K562 (cell line): Measurements from ENCODE around the gene PRRT1. TPM values are rescaled to one million over a fixed set of nuclear protein-coding genes. Genes with fewer than 3 reads are reported as not detected.
A peak's percentile ranks its signal among the peaks of the same experiment; 100 is the strongest.

Source experiments
- BRD4 ChIP-seq: fragments of 200-600 bp; sonication (generic); IDR thresholded peaks from 2 replicates; pipeline ENCODE4 v1.6.1; 2017; ENCODE audit warnings: inconsistent platforms
- BRF2 ChIP-seq: IDR thresholded peaks from 3 replicates; pipeline ENCODE4 v1.6.1; 2011; ENCODE audit warnings: borderline replicate concordance, mild to moderate bottlenecking; ENCODE audit not compliant: insufficient read length, insufficient read depth
- CREB5 ChIP-seq: fragments of 250-450 bp; sonication (Bioruptor Pico); IDR thresholded peaks from 2 replicates; pipeline ENCODE4 v1.5.0; 2020; ENCODE audit warnings: mild to moderate bottlenecking
- DNMT1 ChIP-seq: fragments of 450-650 bp; IDR thresholded peaks from 2 replicates; pipeline ENCODE4 v1.6.1; 2016; ENCODE audit warnings: antibody characterized with exemption, mild to moderate bottlenecking
- EP400 ChIP-seq: fragments of 450-650 bp; IDR thresholded peaks from 2 replicates; pipeline ENCODE4 v1.6.1; 2017; ENCODE audit warnings: antibody characterized with exemption, mild to moderate bottlenecking, moderate library complexity
- GABPA ChIP-seq: fragments of 200-800 bp; sonication (Bioruptor generic); conservative IDR thresholded peaks from 2 replicates; pipeline ENCODE4 v1.6.1; 2016; ENCODE audit warnings: low read depth, missing genetic modification characterization, missing compliant biosample characterization
- GABPB1 ChIP-seq: sonication (generic); formaldehyde crosslinking; IDR thresholded peaks from 2 replicates; pipeline ENCODE4 v1.8.0; 2022; ENCODE audit warnings: mild to moderate bottlenecking, missing genetic modification reagents
- HMGXB4 ChIP-seq: sonication (generic); formaldehyde crosslinking; IDR thresholded peaks from 2 replicates; pipeline ENCODE4 v1.8.1; 2023; ENCODE audit warnings: mild to moderate bottlenecking, missing genetic modification reagents
- MYNN ChIP-seq, 2 experiments: sonication (generic); formaldehyde crosslinking in 1 of 2; IDR thresholded peaks; 2 replicates each; pipeline versions ENCODE4 v1.5.0 to v1.6.1; 2016 to 2020; ENCODE audit warnings: antibody characterized with exemption in 1 of 2, missing genetic modification reagents in 1 of 2
- NBN ChIP-seq: fragments of 450-650 bp; IDR thresholded peaks from 2 replicates; pipeline ENCODE4 v1.6.1; 2016; ENCODE audit warnings: low read depth, mild to moderate bottlenecking
- NFE2 ChIP-seq: IDR thresholded peaks from 2 replicates; pipeline ENCODE4 v1.6.1; 2014; ENCODE audit warnings: antibody characterized with exemption, low read depth
- NR4A1 ChIP-seq, 2 experiments: fragments of 250-450 bp in 1 of 2; fragments of 450-650 bp in 1 of 2; sonication (Bioruptor Pico) in 1 of 2; IDR thresholded peaks; 2 replicates each; pipeline versions ENCODE4 v1.4.0 to v1.6.1; 2016 to 2020; ENCODE audit warnings: mild to moderate bottlenecking in 2 of 2, missing compliant biosample characterization in 1 of 2, missing genetic modification characterization in 1 of 2, moderate library complexity in 1 of 2
- PHF20 ChIP-seq: fragments of 450-650 bp; IDR thresholded peaks from 2 replicates; pipeline ENCODE4 v1.6.1; 2018; ENCODE audit not compliant: partially characterized antibody
- SNAPC5 ChIP-seq: fragments of 250-450 bp; sonication (Bioruptor Pico); IDR thresholded peaks from 2 replicates; pipeline ENCODE4 v1.8.0; 2021; ENCODE audit warnings: moderate library complexity, mild to moderate bottlenecking, inconsistent platforms
- SOX6 ChIP-seq: fragments of 450-650 bp; IDR thresholded peaks from 2 replicates; pipeline ENCODE4 v1.6.1; 2014; ENCODE audit warnings: mild to moderate bottlenecking
- TAL1 ChIP-seq: fragments of 450-650 bp; IDR thresholded peaks from 2 replicates; pipeline ENCODE4 v1.6.1; 2016; ENCODE audit warnings: mild to moderate bottlenecking
- TARDBP ChIP-seq: fragments of 450-650 bp; IDR thresholded peaks from 2 replicates; pipeline ENCODE4 v1.6.1; 2016
- ZBTB12 ChIP-seq: fragments of 250-450 bp; sonication (Bioruptor Pico); IDR thresholded peaks from 2 replicates; pipeline ENCODE4 v1.4.0; 2020
- ZBTB7A ChIP-seq: IDR thresholded peaks from 2 replicates; pipeline ENCODE4 v1.6.1; 2011; ENCODE audit warnings: low read depth, mild to moderate bottlenecking, low read length, moderate library complexity, borderline replicate concordance; ENCODE audit not compliant: control insufficient read depth
- ZNF766 ChIP-seq: fragments of 200-800 bp; sonication (Bioruptor generic); conservative IDR thresholded peaks from 2 replicates; pipeline ENCODE4 v1.6.1; 2016; ENCODE audit warnings: missing genetic modification characterization, missing compliant biosample characterization
- polyA plus RNA-seq, 8 experiments: library from polyadenylated mRNA; depleted of rRNA in 4 of 8; stranded (reverse) in 5 of 8; unstranded in 3 of 8; fragments of >200 nt; fragmentation: Nextera tagmentation in 2 of 8; fragmentation: Illumina TruSeq in 1 of 8; extraction: Ambion mirVana in 2 of 8; extraction: Trizol in 1 of 8; gene quantifications; 2 replicates each; pipeline versions ENCODE4 v1.2.1 to v1.2.3, GENCODE V29; 2011 to 2014; ENCODE audit warnings: inconsistent platforms in 1 of 8, missing spikeins in 1 of 8
- total RNA-seq, 7 experiments: library from RNA; depleted of rRNA in 6 of 7; stranded (reverse); fragments of >200 nt in 6 of 7; fragmentation: Illumina TruSeq in 2 of 7; extraction: Trizol in 2 of 7; gene quantifications; 2 replicates each; pipeline versions ENCODE4 v1.2.1 to v1.2.3, GENCODE V29; 2011 to 2021; ENCODE audit warnings: low replicate concordance in 1 of 7

Gene PRRT1
- total and polyA plus RNA-seq, 9 of the 15 experiments (the other 6 are each of a cell fraction or from before 2014, with no cell fraction given) = 0.14 to 3.5 (median 0.41) TPM

GRCh38 chr6:32153564-32154513 is 2.1 kb upstream of the PRRT1 start, which contains the start of gene PPT2 (continued):
- TF ChIP-seq GABPA (peak; percentile 94), TARDBP (peak; percentile 43; the same call in 1 of the 2 replicates), TAL1 (0 out of 2 replicates have a peak, but pooled peaks have one; percentile 2), ZBTB7A (peak; percentile 82; the same call in 1 of the 2 replicates), HMGXB4 (0 out of 2 replicates have a peak, but pooled peaks have one; percentile 34), GABPB1 (peak; percentile 94), BRD4 (peak; percentile 63; the same call in 1 of the 2 replicates), NFE2 (no peak), EP400 (peak; percentile 92; the same call in 1 of the 2 replicates), NBN (peak; percentile 81), SNAPC5 (no peak), NR4A1 (CRISPR knock-in tag; IDR thresholded peaks at IDR 0.05) (no peak), NR4A1 (tag; IDR thresholded peaks at IDR 0.05) (0 out of 2 replicates have a peak, but pooled peaks have one; percentile 19), SOX6 (peak; percentile 41; the same call in 1 of the 2 replicates), BRF2 (no peak), ZBTB12 (CRISPR knock-in tag) (peak; percentile 92), PHF20 (peak; percentile 81), ZNF766 (CRISPR knock-in tag) (0 out of 2 replicates have a peak, but pooled peaks have one; percentile 16), MYNN (IDR thresholded peaks at IDR 0.05) (no peak; the same call in 1 of the 2 replicates), MYNN (CRISPR knock-in tag; IDR thresholded peaks at IDR 0.05) (no peak), DNMT1 (no peak), CREB5 (no peak)
